Measurements from ENCODE around the gene NECAB3. TPM values are rescaled to one million over a fixed set of nuclear protein-coding genes. Genes with fewer than 3 reads are reported as not detected.

NECAB3 gene
- total and polyA plus RNA-seq, 2 of the 13 experiments (the other 11 are each of a cell fraction or from before 2014, with no cell fraction given) = 61.5 to 65.5 TPM

DNA sequence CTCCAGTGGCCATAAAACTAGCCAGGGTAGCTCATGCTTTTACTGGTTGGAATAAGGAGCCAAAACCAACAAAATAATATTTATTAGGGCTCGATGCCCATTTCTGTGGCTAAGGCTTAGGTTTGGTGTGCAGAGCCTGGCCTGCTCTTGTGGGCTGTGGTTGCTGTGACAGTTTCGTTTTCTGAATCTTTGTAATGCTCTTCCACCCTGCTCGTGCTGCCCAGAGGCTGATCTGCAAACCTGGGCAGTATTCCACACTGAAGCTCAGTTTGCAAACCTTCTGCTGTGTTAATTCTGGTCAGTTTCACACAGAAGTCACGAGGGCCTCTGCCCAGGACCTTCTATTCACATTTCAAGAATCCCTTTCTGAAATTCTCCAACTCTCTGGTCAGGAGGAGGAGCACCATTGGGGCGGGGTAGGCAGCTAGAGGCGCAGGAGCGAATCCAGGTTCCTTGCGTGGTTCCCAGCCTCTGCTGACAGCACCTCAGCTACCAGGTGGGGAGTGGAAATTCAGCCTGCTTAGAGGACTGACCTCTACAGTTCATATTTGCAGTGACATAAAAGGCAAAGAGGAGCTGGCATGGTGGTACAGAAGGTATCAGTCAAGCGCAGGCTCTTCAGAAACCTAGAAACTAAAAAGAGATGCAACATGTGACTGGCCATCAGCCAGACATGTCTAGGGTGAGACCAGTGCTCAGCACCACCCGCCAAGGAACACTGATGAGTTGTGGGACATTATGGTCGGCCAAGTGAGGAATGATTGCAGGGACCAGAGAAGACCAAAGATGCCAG, 26.4 kb downstream of the NECAB3 start (continued):
- TF ChIP-seq, protein P1, sequence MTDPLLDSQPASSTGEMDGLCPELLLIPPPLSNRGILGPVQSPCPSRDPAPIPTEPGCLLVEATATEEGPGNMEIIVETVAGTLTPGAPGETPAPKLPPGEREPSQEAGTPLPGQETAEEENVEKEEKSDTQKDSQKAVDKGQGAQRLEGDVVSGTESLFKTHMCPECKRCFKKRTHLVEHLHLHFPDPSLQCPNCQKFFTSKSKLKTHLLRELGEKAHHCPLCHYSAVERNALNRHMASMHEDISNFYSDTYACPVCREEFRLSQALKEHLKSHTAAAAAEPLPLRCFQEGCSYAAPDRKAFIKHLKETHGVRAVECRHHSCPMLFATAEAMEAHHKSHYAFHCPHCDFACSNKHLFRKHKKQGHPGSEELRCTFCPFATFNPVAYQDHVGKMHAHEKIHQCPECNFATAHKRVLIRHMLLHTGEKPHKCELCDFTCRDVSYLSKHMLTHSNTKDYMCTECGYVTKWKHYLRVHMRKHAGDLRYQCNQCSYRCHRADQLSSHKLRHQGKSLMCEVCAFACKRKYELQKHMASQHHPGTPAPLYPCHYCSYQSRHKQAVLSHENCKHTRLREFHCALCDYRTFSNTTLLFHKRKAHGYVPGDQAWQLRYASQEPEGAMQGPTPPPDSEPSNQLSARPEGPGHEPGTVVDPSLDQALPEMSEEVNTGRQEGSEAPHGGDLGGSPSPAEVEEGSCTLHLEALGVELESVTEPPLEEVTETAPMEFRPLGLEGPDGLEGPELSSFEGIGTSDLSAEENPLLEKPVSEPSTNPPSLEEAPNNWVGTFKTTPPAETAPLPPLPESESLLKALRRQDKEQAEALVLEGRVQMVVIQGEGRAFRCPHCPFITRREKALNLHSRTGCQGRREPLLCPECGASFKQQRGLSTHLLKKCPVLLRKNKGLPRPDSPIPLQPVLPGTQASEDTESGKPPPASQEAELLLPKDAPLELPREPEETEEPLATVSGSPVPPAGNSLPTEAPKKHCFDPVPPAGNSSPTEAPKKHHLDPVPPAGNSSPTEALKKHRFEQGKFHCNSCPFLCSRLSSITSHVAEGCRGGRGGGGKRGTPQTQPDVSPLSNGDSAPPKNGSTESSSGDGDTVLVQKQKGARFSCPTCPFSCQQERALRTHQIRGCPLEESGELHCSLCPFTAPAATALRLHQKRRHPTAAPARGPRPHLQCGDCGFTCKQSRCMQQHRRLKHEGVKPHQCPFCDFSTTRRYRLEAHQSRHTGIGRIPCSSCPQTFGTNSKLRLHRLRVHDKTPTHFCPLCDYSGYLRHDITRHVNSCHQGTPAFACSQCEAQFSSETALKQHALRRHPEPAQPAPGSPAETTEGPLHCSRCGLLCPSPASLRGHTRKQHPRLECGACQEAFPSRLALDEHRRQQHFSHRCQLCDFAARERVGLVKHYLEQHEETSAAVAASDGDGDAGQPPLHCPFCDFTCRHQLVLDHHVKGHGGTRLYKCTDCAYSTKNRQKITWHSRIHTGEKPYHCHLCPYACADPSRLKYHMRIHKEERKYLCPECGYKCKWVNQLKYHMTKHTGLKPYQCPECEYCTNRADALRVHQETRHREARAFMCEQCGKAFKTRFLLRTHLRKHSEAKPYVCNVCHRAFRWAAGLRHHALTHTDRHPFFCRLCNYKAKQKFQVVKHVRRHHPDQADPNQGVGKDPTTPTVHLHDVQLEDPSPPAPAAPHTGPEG (CRISPR knock-in tag; IDR thresholded peaks at IDR 0.05) = no peak
- TF ChIP-seq SYNCRIP (IDR thresholded peaks at IDR 0.05; ENCODE audit: insufficient read depth, low read depth, low read length) (no peak), FOXK1 (CRISPR knock-in tag; IDR thresholded peaks at IDR 0.05; ENCODE audit: borderline replicate concordance, low read depth) (no peak), SMAD3 (CRISPR knock-in tag; IDR thresholded peaks at IDR 0.05) (no peak), RBM22 (optimal IDR thresholded peaks at IDR 0.05; ENCODE audit: low read length) (peak; percentile 12)
- TF ChIP-seq, protein P2, sequence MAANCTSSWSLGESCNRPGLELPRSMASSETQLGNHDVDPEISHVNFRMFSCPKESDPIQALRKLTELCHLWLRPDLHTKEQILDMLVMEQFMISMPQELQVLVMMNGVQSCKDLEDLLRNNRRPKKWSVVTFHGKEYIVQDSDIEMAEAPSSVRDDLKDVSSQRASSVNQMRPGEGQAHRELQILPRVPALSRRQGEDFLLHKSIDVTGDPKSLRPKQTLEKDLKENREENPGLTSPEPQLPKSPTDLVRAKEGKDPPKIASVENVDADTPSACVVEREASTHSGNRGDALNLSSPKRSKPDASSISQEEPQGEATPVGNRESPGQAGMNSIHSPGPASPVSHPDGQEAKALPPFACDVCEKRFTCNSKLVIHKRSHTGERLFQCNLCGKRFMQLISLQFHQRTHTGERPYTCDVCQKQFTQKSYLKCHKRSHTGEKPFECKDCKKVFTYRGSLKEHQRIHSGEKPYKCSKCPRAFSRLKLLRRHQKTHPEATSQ (CRISPR knock-in tag; IDR thresholded peaks at IDR 0.05; ENCODE audit: borderline replicate concordance) = no peak
